ENCODE measurements around the gene VSX1. TPM values are rescaled to one million over a fixed set of nuclear protein-coding genes. Genes with fewer than 3 reads are reported as not detected.

Gene VSX1
- total and polyA plus RNA-seq, 9 of the 15 experiments (the other 6 are each of a cell fraction or from before 2014, with no cell fraction given): not detected

GRCh38 chr20:25117990-25118389 lies 36.0 kb upstream of the VSX1 start:
- FAIRE-seq (no peak), DNase-seq (ENCODE audit: extremely low read depth in 1 of 4, low spot score in 3 of 4) (no peak), ATAC-seq (no peak)
- Histone ChIP-seq H3K9ac (ENCODE audit: insufficient read depth in 1 of 2, low read depth in 2 of 2, low read length in 2 of 2) (no peak overlapping the region), H3K27ac (ENCODE audit: extremely low read depth, low read depth, low read length) (no peak overlapping the region), H3K9me3 (replicated peaks; ENCODE audit: control insufficient read depth, insufficient read depth, low read depth, low read length) (no peaks in the 10 kb centered on the region), H3K4me1 (replicated peaks in 1 of 2; ENCODE audit: control insufficient read depth in 2 of 2, insufficient read depth in 2 of 2, low read length in 2 of 2) (no peaks in the 10 kb centered on the region), H4K20me1 (replicated peaks; ENCODE audit: control insufficient read depth, insufficient read depth, low read length) (no peaks in the 10 kb centered on the region), H3K36me3 (ENCODE audit: control insufficient read depth, insufficient read depth, low read length) (no peaks in the 10 kb centered on the region), H3K4me3 (no peak overlapping the region), H3K9me1 (ENCODE audit: control insufficient read depth, insufficient read depth, low read length) (no peaks in the 10 kb centered on the region), H3K79me2 (ENCODE audit: control insufficient read depth, insufficient read depth, low read length) (no peaks in the 10 kb centered on the region), H2AFZ (ENCODE audit: low read depth, low read length) (no peak overlapping the region), H3K27me3 (ENCODE audit: control insufficient read depth in 2 of 2, insufficient read depth in 2 of 2, low read length in 2 of 2) (peaks cover 0 to 11% of the 10 kb centered on the region in 2 experiments; a peak in 4 of 5 replicates), H3K4me2 (ENCODE audit: insufficient read depth, low read length) (no peak overlapping the region)
- 0% methylated on average over 4 of the region's 4 CpGs for WGBS (ENCODE audit: insufficient coverage, low coverage, missing lambda C conversion rate)
- ChIA-PET POLR2A (no interaction called here), CTCF (ENCODE audit: low intra/inter-chr PET ratio) (no interaction called here)
- in situ Hi-C loops (cut with MboI) (no loop called here), intact Hi-C loops (cut with micrococcal nuclease) (no loop called here)
- no peak for TF ChIP-seq ZKSCAN1 (IDR thresholded peaks at IDR 0.05; ENCODE audit: low read depth, low read length)
- TF ChIP-seq ZNF609 (CRISPR knock-in tag; IDR thresholded peaks at IDR 0.05; ENCODE audit: borderline replicate concordance): no peak
- no peak for TF ChIP-seq CTBP1 (IDR thresholded peaks at IDR 0.05; ENCODE audit: borderline replicate concordance)
- TF ChIP-seq LARP7 (IDR thresholded peaks at IDR 0.05): no peak
- no peak for TF ChIP-seq KDM1A (IDR thresholded peaks at IDR 0.05)
- TF ChIP-seq ZNF77 (CRISPR knock-in tag; IDR thresholded peaks at IDR 0.05): no peak
- BruUV-seq (replicated peaks): no TSS peak

Measured in K562 (cell line).